Stimulated activated CD4-positive, alpha-beta T cell treated with anti-CD3 and anti-CD28 coated beads, Interleukin-2, amount 100 ng/mL, for 4 hours (primary cell): ENCODE data around the gene ZCCHC14.
"Not testable (repeated sequence)": the region's sequence is repeated elsewhere in the genome, so short reads cannot be mapped to it uniquely, and the experiment has no call there.

Experiments used
- DNase-seq: peaks from one replicate; pipeline ENCODE4 v3.0.0-alpha.2; 2020; ENCODE audit warnings: low read depth

ZCCHC14 gene

DNA sequence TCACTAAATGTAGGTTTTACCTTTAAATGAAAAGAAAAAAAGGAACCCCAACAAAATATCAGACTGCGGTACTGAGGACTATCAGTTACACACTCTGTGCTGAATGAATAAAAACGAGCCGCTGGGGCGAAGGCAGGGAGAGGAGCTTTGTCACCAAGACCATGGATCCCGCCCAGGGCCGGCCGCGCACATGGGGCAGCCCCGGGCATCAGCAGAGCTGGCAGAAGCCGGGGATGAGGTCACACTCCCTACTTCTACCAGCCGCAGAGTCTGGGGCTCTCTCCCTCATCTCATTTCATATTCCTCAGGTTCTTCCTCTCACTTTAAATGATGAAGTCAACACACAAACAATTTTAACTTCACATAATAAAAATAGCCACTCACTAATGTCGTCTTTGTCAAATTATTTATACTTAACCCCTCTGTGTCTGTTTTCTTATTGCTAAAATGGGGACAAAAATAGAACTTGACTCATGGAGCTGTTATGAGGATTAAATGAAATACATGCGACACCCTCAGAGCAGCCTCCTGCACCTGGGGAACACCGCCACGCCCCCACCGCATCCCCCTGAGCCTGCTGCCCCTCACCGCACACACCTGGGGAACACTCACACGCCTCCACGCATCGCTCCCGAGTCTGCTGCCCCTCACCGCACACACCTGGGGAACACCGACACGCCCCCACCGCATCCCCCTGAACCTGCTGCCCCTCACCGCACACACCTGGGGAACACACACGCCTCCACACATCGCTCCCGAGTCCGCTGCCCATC, 15.4 kb downstream of the ZCCHC14 start:
- not testable (repeated sequence) for DNase-seq

DNA sequence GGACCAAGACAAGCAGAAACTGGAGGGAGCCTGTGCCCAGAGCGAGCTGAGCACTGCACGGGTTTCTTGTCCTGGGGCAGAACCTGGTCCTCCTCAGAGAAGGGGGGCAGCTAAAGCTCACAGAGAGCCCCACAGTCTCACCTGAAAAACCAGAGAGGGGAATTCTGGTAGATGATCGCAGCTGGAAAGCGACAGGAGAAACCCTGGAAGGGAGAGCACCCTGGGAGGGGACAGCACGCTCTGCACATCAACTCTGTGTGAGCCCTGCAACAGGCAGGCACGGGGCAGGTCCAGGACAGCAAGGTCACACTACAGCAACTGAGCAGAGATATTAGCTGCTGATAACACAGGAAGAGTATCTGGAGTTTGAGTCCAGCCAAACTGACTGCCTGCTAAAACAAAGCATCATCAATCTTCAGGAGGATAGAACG, 18.2 kb downstream of the ZCCHC14 start:
- DNase-seq, result no peak

DNA sequence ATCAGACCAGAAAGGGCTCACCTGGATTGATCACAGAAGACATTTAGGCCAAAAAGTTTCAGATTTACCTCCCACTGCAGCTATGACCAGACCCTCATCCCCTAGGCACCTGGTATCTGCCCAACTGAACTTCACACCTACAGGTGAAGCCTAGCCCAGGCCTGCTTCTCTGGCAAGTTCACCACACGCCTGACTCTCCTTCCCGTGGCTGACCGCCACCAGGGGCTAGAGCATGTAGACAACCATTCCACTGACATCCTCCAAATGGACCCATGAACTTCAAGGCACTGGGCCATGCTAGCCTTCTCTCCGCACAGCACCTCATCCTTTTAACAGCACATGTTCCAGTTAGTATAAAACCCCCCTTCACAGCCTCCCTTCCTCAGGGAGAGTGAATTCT, 18.8 kb downstream of the ZCCHC14 start:
- DNase-seq, result no peak

DNA sequence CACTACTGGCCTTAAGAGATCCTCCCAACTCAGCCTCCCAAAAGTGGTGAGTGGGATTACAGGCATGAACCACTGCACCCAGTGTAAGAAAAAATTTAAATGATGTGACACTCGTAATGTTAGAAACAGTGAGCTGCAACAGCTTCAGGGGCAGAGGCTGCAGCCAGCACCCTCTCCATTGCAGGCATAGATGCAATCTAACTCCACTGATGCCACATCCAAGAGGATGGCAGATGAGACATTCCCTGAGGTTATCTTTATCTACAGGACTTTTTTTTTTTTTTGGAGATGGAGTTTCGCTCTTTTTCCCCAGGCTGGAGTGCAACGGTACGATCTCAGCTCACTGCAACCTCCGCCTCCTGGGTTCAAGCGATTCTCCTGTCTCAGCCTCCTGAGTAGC, 19.9 kb downstream of the ZCCHC14 start:
- no peak for DNase-seq

DNA sequence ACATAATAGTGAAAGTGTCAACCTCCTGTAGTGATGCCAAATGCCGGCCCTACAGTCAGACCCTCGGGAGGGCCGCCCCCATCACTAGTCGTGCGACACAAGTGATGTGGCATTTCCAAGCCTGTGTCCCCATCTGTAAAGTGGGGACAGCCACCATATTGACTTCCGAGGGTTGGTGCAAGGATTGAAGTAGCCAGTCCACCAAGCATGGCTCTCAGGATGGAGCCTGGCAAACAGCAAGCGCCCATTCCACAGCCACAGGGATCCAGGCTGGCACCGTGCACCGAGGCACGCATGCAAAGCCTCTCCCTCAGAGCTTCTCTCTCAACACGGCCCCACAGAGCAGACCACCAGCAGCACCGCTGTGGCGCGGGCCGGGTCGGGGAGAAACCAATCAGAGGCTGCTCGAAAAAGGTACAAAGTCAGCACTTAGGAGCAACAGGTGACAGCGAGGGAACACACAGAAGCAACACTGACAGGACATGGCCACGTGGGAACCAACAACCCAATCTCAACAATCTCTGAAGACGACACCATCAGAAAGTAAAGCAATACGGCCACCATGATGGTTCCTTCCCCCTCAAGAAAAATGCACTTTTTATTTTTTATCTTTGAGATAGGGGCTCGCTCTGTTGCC, 20.6 kb downstream of the ZCCHC14 start:
- no peak for DNase-seq

DNA sequence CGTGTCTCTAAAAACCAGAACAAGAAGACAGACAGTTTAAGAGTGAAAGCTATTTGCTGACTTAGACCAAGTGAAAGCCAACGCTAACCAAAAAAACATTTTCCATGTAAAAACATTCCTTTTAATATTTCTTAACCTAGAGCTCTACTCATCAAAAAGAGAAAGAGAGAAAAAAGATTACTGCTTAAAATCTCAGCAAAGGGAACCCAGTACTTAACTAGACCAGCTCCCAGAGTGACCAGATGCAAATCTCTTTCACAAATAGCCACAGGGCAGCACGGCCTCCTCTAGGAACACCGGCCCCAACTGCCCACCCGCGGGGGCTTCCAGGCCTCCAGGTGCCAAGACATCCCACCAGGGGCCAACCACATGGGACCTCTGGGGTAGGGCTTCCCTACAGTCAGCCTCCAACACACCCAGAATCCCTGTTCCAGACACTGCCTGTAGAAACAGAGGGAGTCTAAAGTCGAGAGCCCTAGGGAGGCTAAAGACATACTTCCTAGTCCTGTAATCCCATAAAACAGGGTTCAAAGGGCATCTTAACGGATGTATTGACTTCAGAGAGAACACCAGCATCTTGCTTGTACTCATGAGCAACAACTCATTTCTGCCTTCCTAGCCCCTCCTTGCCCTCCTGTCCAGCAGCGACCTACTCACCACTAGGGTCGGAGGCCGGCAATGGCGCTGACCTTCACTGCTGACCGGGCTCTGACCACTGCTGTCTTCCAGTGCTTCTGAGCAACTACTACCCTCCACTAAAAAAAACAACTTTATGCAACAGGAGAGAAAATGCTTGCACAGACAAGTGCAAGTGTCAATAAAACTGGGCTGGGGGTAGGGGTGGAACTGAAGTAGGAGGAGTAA, 21.3 kb downstream of the ZCCHC14 start:
- no peak for DNase-seq

DNA sequence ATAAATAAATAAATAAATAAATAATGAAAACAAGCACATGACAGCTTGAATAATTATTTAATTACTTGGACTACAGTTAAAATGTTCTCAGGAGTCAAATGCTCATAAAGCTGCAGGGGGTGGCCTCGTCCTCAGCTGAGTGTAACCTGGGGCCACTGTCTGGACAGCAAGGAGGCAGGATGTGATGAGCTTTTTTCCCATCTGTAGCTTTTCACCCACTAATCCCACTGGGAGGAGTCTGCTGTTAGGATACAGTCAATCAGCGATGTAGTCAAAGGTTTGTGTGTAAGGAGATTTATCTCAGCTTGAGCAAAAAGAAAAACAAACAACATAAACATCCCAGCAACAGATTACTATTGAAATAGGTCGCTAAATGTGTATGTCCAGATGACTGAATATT, 22.5 kb downstream of the ZCCHC14 start:
- DNase-seq, result no peak

DNA sequence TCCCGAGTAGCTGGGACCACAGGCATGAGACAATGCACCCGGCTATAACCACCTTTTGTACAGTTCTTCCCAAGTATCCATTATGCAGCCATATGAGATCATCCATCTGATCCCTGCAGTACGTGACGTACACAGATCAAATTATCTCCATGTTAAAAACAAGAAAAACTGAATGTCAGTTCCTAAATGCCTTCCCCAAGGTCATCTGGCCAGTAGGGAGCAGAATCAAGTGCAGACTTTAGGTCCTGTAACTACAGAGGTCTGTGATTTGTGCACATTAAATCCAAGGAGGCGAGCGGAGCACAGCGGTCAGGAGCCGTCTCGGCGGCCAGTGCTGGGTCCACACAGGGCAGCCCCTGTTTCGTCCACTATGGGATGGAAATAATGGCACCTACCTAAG, 23.7 kb downstream of the ZCCHC14 start:
- no peak for DNase-seq

DNA sequence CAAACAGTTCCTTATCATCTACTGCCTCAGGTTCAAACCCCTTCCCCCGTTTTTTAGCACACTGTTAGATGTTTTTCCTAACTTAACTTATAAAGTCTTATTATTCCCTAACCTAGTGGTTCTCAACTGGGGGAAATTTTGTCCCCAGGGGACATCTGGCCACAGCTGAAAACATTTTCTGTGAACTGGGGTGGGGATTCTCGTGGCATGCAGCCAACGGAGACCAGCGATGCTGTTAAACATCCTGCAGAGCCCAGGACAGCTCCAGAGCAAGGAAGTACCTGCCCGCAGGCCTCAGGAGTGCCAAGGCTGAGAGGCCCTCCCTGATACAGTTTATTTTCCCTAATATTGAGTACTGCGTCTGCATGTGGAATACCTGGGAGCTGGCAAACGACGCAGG, 24.3 kb downstream of the ZCCHC14 start:
- no peak for DNase-seq

DNA sequence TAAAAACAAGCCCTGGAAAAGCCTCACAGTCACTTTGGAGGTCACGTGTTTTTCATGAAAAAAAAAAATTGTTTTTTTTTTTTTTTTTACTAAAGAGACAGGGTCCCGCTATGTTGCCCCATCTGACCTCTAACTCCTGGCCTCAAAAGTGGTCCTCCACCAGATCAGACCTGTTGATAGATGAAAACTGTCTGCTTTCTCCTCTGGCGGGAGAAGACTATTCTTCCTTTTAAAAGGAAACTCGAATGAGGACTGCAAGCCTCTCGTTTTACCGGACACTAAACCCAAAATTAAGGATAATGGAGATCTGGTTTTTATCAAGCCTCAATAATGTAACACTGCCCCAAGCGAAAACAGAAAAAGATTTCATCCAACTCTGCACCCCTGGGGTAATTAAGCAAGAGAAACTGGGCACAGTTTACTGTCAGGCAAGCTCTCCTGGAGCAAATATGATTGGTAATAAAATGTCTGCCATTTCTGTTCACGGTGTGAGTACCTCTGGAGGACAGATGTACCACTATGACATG, 25.8 kb downstream of the ZCCHC14 start:
- DNase-seq, result no peak

DNA sequence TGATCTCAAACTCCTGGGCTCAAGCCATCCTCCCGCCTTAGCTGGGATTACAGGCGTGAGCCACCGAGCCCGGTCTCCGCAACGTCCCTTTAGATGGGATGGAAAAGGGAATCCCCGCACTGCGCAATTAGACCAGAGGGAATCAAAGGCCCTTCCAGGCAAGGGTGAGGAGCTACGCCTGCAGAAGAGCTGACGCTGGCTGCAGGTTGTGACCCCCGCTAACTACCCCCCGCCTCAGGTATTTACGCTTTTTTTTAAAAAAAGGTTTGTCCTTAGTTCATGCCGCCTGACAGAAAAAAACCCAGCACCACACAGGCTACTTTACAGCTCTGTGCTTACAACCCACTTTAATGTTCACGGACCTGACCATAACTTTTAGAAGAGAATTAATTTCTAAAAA, 26.9 kb downstream of the ZCCHC14 start:
- DNase-seq, result no peak

DNA sequence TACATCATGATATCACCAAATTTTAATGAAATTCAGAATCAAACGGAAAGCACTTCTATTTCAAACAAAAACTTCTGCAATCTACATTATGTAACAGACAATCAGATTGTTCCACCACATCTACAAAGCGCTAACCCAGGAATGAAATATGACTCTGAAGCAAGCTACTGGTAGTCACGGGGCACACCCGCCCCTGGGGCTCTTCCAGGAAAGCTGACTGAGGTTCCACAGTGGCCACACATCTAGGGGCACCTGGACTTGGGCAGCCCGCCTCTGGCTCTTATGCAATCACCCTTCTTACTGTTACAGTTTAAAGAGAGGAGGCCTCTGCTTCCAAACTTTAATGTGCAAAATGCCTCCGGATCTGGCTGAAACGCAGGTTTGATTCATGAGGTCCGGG, 27.5 kb downstream of the ZCCHC14 start:
- DNase-seq, result no peak

DNA sequence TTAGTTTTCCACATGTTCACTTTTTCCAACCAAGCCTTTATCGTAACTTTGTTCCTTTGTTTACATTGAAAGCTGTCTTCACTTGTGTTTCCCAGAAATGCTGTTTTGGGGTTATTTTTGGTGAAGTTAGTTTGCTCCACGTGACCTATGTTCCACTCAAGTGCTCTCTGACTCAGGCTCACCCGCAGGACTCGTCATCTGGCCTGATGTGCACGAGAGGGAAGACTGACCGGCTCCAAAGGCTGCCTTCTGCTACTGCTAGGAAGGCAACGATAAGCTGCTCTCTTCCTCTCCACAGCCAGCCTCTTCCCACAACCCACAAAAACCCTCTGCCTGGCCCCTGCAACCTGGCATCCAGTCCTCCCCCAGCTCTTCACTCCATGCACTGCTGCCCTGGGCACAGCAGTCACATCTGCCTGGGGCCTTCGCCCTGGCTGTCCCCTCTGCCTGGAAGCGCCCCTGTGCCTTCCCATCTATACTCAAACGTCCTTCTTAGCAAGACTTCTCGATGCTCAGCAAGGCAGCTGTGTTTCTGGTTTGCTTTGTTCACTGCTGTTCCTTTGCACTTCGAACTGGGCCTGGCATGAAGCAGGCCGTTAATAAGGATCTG, 28.0 kb downstream of the ZCCHC14 start:
- DNase-seq, result no peak

DNA sequence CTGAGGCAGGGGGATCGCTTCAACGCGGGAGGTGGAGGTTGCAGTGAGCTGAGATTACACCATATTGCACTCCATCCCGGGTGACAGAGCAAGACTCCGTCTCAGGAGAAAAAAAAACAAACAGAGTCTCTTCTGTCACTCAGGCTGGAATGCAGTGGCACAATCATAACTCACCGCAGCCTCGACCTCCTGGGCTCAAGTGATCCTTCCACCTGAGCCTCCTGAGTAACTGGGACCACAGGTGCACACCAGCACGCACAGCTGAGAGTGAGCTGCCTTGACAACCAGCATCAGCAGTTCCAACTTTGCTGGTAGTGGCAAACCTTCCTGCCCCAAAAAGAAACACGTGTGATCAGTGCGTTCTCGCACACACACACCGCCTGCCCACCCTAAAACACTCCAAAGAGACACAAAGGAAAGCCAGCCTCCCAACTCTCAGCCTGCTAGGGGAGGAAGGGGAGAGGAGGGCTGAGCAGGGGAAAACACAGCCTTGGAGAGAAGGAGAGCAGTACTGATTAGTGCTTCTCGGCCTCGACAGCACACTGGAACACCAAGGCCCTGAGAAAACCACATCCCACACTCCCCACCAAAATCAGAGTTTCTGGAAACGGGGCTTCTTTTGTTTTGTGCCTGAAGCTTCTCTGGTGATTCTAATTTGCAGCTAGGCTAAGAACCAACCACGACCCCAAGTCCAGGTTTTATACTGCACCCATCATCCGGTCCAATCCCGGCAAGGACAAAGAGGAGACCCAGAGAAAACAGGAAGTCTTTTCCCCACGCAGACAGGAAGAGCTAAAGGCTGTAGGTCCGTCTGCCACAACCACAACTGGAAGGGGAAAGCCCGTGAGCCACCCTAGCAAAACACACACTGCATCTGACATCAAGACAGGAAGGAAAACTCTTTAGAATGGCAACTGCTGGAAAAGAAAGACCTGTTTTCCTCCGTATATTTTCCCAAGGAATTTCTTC, 28.8 kb downstream of the ZCCHC14 start:
- no peak for DNase-seq

DNA sequence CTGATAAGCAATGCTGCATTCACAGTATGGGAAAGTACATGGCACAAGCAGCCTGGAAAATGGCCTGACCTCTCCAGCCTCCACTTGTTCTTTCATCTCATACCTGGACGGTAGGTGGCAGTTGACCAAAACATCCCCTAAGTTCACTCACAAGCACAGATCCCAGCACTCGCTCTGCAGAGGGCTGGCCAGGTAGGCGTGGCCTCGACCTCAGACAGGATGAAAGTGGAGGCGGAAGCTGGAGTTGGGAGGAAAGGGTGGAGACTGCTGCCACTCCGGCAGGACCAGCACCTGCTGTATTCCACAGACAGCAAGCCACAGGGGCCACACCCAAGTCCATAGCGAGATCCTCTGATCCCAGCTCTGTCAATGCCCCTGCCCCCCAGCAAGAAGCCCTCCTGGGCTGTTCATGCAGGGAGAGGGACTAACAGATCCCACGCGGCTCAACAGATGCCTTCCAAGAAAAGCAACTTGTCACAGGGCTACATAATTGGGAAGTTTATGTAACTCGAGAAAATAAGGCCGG, 31.3 kb downstream of the ZCCHC14 start:
- no peak for DNase-seq

DNA sequence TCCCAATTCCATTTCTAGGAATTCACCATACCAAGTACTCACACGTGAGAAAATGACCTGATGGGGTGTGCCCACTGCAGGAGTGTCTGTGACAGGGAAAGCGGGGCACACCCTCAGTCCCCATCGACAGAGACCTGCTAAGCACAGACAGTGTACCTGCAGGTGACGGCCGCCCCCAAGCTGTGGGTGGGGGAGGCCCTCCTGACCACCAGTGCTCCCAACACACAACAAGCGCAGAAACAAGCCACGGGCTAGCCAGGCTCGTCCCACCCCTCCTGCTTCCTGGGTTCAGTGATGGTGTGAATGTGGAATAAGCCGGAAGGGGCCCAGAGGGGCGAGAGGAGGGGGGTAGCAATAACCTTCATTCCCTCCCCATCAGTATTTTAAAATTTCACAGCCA, 31.9 kb downstream of the ZCCHC14 start:
- no peak for DNase-seq

DNA sequence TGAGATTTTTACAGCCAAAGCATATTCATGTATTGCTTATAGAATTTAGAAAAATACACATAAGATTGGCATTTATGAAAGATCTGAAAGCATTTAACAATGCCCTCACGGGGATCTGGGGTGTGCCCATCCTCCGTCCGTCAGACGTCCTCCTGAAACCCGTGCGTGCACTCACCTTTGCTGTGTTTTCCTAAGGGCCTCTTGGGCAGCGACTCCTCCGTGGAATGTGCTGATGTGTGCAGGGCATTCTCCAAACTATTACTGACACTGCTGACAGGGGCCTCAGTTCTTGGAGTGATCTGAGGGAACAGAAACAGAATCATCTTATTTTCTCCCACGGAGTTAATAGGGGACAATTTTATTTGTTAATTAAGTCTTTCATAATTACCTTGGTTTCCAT, 33.0 kb downstream of the ZCCHC14 start:
- no peak for DNase-seq

DNA sequence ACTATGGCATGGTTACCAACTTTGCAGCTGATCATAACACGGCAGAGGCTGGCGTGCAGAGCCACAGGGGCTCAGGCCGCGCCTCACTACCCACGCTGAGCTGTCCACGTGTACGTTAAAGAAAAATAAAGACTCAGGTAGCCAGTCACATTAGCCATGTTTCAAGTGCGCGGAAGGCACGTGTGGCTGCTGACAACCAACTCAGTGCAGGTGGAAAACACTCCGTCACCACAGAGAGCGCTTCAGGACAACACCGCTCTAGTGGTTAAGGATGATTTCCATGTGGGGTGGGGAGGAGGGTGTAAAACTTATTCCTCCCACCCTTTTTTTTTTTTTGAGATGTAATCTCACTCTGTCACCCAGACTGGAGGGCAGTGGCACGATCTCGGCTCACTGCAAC, 33.8 kb downstream of the ZCCHC14 start:
- no peak for DNase-seq

DNA sequence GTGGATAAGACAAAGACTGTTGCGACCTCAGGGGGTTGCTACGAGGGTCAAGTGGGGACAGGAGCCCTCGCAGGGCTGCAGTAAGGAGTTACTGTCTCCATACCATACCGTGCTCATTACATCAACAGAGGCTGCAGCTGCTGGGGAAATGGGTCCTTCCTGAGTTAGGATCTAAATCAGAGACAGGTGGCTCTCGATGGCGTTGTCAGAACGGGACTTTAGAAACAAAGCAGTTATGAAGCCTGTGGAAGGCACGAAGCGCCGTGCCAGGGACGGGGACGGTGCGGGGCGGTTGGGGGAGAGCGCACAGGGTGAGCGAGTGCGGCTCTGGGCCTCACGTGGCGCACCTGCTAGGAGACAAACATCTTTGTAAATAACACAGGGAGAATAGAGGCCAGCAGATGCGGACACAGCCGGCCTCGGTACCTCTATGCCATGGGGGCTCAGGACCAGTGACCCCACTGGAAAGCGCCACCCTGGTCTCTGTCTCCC, 34.4 kb downstream of the ZCCHC14 start:
- no peak for DNase-seq

DNA sequence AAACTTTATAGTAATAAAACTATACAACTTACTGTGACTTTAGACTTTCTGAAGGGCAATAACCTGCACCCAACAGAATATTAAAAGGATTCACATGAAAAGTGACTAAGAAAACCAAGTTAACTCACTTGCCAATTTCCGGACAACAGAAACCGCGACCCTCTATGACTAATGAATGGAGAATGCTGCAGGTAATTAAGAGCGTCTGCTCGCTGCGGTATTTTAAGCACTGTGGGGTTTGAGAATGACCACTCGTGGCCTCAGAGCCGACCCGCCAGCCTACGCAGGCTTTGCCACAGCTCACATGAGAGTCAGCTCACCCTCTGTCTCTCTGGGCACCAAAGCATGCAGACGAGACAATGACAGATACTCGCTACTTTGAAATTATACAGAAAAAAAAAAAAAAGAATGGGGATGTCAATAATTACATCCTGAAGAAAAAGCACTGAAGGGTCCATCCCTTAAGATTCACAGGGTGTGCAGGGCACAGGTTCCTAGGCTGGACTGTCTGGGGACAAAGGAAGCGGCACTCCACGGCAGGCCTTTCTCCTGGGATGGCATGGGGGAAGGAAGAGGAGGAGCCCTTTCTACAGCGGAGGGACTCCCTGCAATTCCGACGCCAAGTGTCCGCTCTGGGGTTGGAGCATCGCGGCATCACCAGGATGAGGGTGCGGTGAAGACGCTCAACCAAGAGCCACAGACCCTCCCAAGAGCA, 35.0 kb downstream of the ZCCHC14 start:
- no peak for DNase-seq
